Measurements from ENCODE around the gene DCUN1D2.

Gene DCUN1D2

GRCh38 chr13:113422807-113423519 is 67.5 kb downstream of the DCUN1D2 start:
- DNase-seq (ENCODE audit: low read depth), result no peak

GRCh38 chr13:113421673-113422270 is 68.7 kb downstream of the DCUN1D2 start:
- peak; percentile 70 for DNase-seq (ENCODE audit: low read depth)

GRCh38 chr13:113420833-113421600 is 69.5 kb downstream of the DCUN1D2 start:
- DNase-seq (ENCODE audit: low read depth), result no peak

GRCh38 chr13:113420232-113420631 is 70.3 kb downstream of the DCUN1D2 start:
- DNase-seq (ENCODE audit: low read depth), result no peak

- DNase-seq (ENCODE audit: low read depth), result no peak
Measured at GRCh38 chr13:113419531-113420193, 70.8 kb downstream of the DCUN1D2 start.

- no peak for DNase-seq (ENCODE audit: low read depth)
Measured at GRCh38 chr13:113418722-113419049, 71.8 kb downstream of the DCUN1D2 start.

GRCh38 chr13:113417836-113418721 is 72.4 kb downstream of the DCUN1D2 start:
- DNase-seq (ENCODE audit: low read depth), result no peak

- DNase-seq (ENCODE audit: low read depth), result no peak
Measured at GRCh38 chr13:113417008-113417751, 73.3 kb downstream of the DCUN1D2 start.

- DNase-seq (ENCODE audit: low read depth), result no peak
Measured at GRCh38 chr13:113415825-113416224, 74.7 kb downstream of the DCUN1D2 start.

GRCh38 chr13:113415032-113415431 is 75.5 kb downstream of the DCUN1D2 start:
- no peak for DNase-seq (ENCODE audit: low read depth)

GRCh38 chr13:113414335-113414734 is 76.2 kb downstream of the DCUN1D2 start:
- DNase-seq (ENCODE audit: low read depth), result no peak

- no peak for DNase-seq (ENCODE audit: low read depth)
Measured at GRCh38 chr13:113413898-113414282, 76.6 kb downstream of the DCUN1D2 start.

GRCh38 chr13:113413178-113413897 is 77.2 kb downstream of the DCUN1D2 start:
- no peak for DNase-seq (ENCODE audit: low read depth)

- no peak for DNase-seq (ENCODE audit: low read depth)
Measured at GRCh38 chr13:113412440-113412839, 78.1 kb downstream of the DCUN1D2 start.

GRCh38 chr13:113411216-113412023 is 79.1 kb downstream of the DCUN1D2 start:
- DNase-seq (ENCODE audit: low read depth), result peak; percentile 93

- peak; percentile 71 for DNase-seq (ENCODE audit: low read depth)
Measured at GRCh38 chr13:113410472-113411201, 79.9 kb downstream of the DCUN1D2 start.

GRCh38 chr13:113408562-113408961 is 81.9 kb downstream of the DCUN1D2 start:
- DNase-seq (ENCODE audit: low read depth), result no peak

- DNase-seq (ENCODE audit: low read depth), result no peak
Measured at GRCh38 chr13:113407531-113408393, 82.7 kb downstream of the DCUN1D2 start.

All from fibroblast of the conjunctiva (primary cell).